SK-N-MC (cell line): Measurements from ENCODE around the gene SCG5.

Experiments used
- DNase-seq: peaks from one replicate; pipeline ENCODE4 v3.0.0-alpha.2; 2011; ENCODE audit warnings: low read depth, low spot score
- H3K27ac ChIP-seq: fragments of 200-600 bp; sonication (generic); 2 replicates; pipeline ENCODE4 v1.5.1; 2016; ENCODE audit warnings: mixed run types
- H3K36me3 ChIP-seq: fragments of 200-600 bp; sonication (generic); 2 replicates; pipeline ENCODE4 v1.6.1; 2017; ENCODE audit warnings: antibody characterized with exemption, low read length, mixed read lengths; ENCODE audit not compliant: insufficient read depth
- H3K4me3 ChIP-seq: fragments of 200-600 bp; sonication (generic); 2 replicates; pipeline ENCODE4 v1.5.1; 2016
- H3K9ac ChIP-seq: fragments of 200-600 bp; sonication (generic); 2 replicates; pipeline ENCODE4 v1.8.0; 2017; ENCODE audit warnings: mixed run types, mixed read lengths; ENCODE audit not compliant: insufficient read length
- H3K9me3 ChIP-seq: fragments of 200-600 bp; sonication (generic); 2 replicates; pipeline ENCODE4 v1.6.1; 2017; ENCODE audit warnings: low read depth, mild to moderate bottlenecking, antibody characterized with exemption, low read length, moderate library complexity, mixed read lengths
- EZH2 ChIP-seq: fragments of 200-600 bp; sonication (generic); IDR thresholded peaks from one replicate; pipeline ENCODE4 v1.6.1; 2017; ENCODE audit warnings: antibody characterized with exemption
- FOXP2 ChIP-seq: optimal IDR thresholded peaks from 2 replicates; pipeline ENCODE3; 2011; ENCODE audit warnings: mild to moderate bottlenecking, moderate library complexity; ENCODE audit not compliant: insufficient read depth; ENCODE audit errors: extremely low read length, control extremely low read depth
- POLR2AphosphoS5 ChIP-seq: IDR thresholded peaks from 2 replicates; pipeline ENCODE4 v1.6.1; 2012; ENCODE audit warnings: mild to moderate bottlenecking, low read depth, low read length, borderline replicate concordance

Gene SCG5

DNA sequence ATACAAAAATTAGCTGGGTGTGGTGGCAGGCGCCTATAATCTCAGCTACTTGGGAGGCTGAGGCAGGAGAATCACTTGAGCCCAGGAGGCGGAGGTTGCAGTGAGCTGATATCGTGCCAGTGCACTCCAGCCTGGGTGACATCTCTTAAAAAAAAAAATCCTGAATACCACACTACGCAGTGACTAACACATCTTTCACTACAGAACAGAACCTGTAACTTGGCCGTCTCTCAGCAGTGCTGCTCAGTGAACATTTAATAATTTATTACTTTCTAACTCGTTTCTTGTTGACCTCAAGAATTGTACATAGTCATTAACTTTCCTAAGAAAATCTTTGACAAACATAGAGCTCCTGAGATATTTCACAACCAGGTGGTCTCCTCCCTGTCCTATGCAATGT is 80.1 kb downstream of the SCG5 start:
- Histone ChIP-seq H3K4me3 (no peak overlapping the region), H3K27ac (no peak overlapping the region), H3K36me3 (no peaks in the 10 kb centered on the region), H3K9ac (no peak overlapping the region), H3K9me3 (no peaks in the 10 kb centered on the region)
- DNase-seq, result no peak
- TF ChIP-seq FOXP2, result no peak

DNA sequence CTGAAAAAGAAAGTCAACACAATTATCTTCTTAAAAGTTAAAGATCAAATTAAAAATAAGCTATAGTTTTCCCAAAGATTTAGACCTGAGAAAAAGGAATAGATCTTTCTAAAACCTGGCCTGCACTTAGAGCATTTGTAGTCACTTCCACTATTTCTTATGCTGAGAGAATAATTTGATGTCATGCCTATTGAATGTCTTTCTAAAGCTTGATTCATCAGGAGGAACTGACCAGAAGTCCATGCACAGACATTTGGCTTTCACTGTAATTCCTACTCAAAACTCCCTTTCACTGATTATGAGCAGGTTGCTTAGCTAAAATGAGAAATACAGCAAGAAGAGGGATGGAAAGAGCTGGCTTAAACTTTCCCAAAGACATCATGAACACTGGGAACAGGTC is 80.6 kb downstream of the SCG5 start:
- H3K4me3 ChIP-seq, result no peak overlapping the region
- no peak for DNase-seq
- H3K9ac ChIP-seq, result no peak overlapping the region
- no peaks in the 10 kb centered on the region for H3K36me3 ChIP-seq
- H3K9me3 ChIP-seq, result no peaks in the 10 kb centered on the region
- TF ChIP-seq EZH2 (no peak), FOXP2 (no peak), POLR2AphosphoS5 (no peak)
- H3K27ac ChIP-seq, result no peak overlapping the region

DNA sequence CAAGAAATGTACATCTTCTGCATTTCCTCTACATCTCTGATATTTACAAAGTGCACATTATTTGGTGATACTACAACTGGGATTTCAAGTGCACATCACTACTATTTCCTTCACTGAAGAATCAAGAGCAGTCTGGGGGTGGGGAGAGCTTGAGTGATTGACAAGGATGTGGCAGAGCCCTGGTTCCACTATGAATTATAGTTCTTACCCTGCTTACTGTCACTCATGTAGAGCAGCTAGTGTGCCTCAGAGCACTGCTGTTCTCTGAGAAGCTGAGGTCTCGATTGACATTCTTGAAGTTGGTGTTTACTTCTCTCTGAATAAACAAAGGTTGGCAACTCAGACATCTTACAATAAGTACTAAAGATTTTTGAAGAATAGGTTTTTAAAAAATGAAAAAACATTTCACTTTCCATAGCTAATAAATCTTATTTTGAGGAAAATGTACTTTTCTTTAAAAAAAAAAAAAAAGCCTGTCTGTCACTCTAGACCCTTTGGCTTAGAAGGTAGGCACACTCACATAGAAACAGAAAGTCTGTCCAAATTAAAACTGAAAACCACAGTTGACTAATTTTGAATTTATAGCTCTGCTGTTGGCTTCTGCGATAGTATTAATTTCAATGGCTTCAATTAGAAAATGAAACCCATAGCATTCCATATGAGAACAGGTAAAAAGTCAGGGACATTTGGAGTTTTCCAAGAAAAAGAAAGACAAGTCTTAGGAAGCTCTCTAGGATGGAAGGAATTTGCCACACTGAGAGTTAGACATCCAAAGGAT is 81.8 kb downstream of the SCG5 start:
- H3K36me3 ChIP-seq, result no peaks in the 10 kb centered on the region
- no peak for TF ChIP-seq EZH2
- TF ChIP-seq FOXP2, result no peak
- TF ChIP-seq POLR2AphosphoS5, result no peak
- no peak overlapping the region for H3K9ac ChIP-seq
- no peaks in the 10 kb centered on the region for H3K9me3 ChIP-seq
- DNase-seq, result no peak
- H3K4me3 ChIP-seq, result no peak overlapping the region
- no peak overlapping the region for H3K27ac ChIP-seq

DNA sequence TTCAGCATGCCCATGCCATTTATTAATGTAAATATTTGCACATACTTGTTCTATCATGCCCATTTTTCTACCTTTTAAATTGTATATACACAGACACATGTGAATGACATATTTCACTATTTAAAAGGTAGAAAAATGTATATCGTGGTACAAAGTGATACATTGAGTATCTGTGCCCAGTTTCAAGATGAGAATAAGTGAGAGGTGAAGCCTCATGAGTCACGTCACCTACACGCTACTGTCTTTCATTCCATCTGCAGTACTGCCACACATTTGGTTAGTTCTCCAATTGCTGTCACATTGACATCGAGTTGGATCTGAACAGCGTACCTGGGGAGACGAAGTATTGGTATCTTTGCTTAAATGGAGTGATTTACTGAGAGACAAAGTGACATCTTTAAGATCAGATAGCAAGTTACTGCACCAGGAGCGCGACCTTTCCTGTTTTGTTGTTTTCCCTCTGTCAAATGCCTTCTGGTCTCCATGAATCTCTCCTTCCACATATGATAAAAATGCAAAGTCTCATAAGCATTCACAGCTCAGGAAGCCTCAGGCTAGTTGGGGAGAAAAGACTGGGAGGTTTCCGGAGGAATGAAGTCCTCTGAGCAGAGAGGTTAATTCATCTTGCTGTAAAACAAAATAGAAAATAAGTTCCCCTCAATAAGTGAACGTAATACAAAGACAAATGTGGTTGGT is 88.3 kb downstream of the SCG5 start:
- H3K9me3 ChIP-seq, result no peaks in the 10 kb centered on the region
- H3K27ac ChIP-seq, result no peak overlapping the region
- H3K9ac ChIP-seq, result no peak overlapping the region
- no peaks in the 10 kb centered on the region for H3K36me3 ChIP-seq
- no peak for TF ChIP-seq EZH2
- no peak for TF ChIP-seq POLR2AphosphoS5
- TF ChIP-seq FOXP2, result no peak
- H3K4me3 ChIP-seq, result no peak overlapping the region
- no peak for DNase-seq

DNA sequence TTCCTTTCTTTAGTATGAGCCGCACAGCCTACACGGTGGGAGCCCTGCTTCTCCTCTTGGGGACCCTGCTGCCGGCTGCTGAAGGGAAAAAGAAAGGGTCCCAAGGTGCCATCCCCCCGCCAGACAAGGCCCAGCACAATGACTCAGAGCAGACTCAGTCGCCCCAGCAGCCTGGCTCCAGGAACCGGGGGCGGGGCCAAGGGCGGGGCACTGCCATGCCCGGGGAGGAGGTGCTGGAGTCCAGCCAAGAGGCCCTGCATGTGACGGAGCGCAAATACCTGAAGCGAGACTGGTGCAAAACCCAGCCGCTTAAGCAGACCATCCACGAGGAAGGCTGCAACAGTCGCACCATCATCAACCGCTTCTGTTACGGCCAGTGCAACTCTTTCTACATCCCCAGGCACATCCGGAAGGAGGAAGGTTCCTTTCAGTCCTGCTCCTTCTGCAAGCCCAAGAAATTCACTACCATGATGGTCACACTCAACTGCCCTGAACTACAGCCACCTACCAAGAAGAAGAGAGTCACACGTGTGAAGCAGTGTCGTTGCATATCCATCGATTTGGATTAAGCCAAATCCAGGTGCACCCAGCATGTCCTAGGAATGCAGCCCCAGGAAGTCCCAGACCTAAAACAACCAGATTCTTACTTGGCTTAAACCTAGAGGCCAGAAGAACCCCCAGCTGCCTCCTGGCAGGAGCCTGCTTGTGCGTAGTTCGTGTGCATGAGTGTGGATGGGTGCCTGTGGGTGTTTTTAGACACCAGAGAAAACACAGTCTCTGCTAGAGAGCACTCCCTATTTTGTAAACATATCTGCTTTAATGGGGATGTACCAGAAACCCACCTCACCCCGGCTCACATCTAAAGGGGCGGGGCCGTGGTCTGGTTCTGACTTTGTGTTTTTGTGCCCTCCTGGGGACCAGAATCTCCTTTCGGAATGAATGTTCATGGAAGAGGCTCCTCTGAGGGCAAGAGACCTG is 89.5 kb downstream of the SCG5 start:
- Histone ChIP-seq H3K9ac (no peak overlapping the region), H3K27ac (no peak overlapping the region), H3K9me3 (no peaks in the 10 kb centered on the region), H3K4me3 (no peak overlapping the region), H3K36me3 (no peaks in the 10 kb centered on the region)
- DNase-seq, result no peak
- TF ChIP-seq POLR2AphosphoS5 (no peak), EZH2 (no peak), FOXP2 (no peak)

DNA sequence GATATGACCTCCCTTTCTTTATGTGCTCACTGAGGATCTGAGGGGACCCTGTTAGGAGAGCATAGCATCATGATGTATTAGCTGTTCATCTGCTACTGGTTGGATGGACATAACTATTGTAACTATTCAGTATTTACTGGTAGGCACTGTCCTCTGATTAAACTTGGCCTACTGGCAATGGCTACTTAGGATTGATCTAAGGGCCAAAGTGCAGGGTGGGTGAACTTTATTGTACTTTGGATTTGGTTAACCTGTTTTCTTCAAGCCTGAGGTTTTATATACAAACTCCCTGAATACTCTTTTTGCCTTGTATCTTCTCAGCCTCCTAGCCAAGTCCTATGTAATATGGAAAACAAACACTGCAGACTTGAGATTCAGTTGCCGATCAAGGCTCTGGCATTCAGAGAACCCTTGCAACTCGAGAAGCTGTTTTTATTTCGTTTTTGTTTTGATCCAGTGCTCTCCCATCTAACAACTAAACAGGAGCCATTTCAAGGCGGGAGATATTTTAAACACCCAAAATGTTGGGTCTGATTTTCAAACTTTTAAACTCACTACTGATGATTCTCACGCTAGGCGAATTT is 91.2 kb downstream of the SCG5 start:
- no peak overlapping the region for H3K9ac ChIP-seq
- TF ChIP-seq FOXP2, result no peak
- no peak for TF ChIP-seq POLR2AphosphoS5
- no peak for TF ChIP-seq EZH2
- H3K27ac ChIP-seq, result no peak overlapping the region
- H3K4me3 ChIP-seq, result no peak overlapping the region
- no peaks in the 10 kb centered on the region for H3K9me3 ChIP-seq
- no peaks in the 10 kb centered on the region for H3K36me3 ChIP-seq
- no peak for DNase-seq

DNA sequence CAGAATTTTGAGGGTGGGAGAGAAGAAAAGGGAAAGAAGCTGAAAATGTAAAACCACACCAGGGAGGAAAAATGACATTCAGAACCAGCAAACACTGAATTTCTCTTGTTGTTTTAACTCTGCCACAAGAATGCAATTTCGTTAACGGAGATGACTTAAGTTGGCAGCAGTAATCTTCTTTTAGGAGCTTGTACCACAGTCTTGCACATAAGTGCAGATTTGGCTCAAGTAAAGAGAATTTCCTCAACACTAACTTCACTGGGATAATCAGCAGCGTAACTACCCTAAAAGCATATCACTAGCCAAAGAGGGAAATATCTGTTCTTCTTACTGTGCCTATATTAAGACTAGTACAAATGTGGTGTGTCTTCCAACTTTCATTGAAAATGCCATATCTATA is 91.8 kb downstream of the SCG5 start:
- Histone ChIP-seq H3K4me3 (no peak overlapping the region), H3K9me3 (no peaks in the 10 kb centered on the region), H3K36me3 (no peaks in the 10 kb centered on the region), H3K27ac (no peak overlapping the region), H3K9ac (no peak overlapping the region)
- DNase-seq, result no peak
- TF ChIP-seq POLR2AphosphoS5 (no peak), EZH2 (no peak), FOXP2 (no peak)
